M059J (cell line): Measurements from ENCODE around the gene GALNT5. TPM values are rescaled to one million over a fixed set of nuclear protein-coding genes. Genes with fewer than 3 reads are reported as not detected.
A peak's percentile ranks its signal among the peaks of the same experiment; 100 is the strongest.

ENCODE experiments used
- DNase-seq: peaks from one replicate; pipeline ENCODE4 v3.0.0-alpha.2; 2012; ENCODE audit warnings: low read depth
- total RNA-seq: library from RNA; depleted of rRNA; stranded (reverse); fragments of >200 nt; shearing (Covaris generic); gene quantifications from 2 replicates; pipeline ENCODE4 v1.2.3, GENCODE V29; 2014

GALNT5 gene
- total RNA-seq, 1 experiment from 2014 or later: 36.1 TPM

- no peak for DNase-seq
Measured at GRCh38 chr2:157287160-157287559, 29.7 kb downstream of the GALNT5 start.

GRCh38 chr2:157290525-157290924, 33.0 kb downstream of the GALNT5 start:
- no peak for DNase-seq

- DNase-seq: peak; percentile 70
Measured at GRCh38 chr2:157291018-157291417, 33.5 kb downstream of the GALNT5 start.

- no peak for DNase-seq
Measured at GRCh38 chr2:157292853-157293252, 35.3 kb downstream of the GALNT5 start.

GRCh38 chr2:157296490-157296889, 39.0 kb downstream of the GALNT5 start:
- DNase-seq: no peak

GRCh38 chr2:157296958-157297357, 39.5 kb downstream of the GALNT5 start:
- DNase-seq: no peak

- DNase-seq: no peak
Measured at GRCh38 chr2:157301307-157301706, 43.8 kb downstream of the GALNT5 start.

GRCh38 chr2:157302492-157303099, 45.1 kb downstream of the GALNT5 start:
- peak; percentile 42 for DNase-seq

GRCh38 chr2:157303612-157304011, 46.1 kb downstream of the GALNT5 start:
- DNase-seq: no peak

- DNase-seq: peak; percentile 80
Measured at GRCh38 chr2:157304811-157305722, 47.6 kb downstream of the GALNT5 start.

GRCh38 chr2:157305723-157306110, 48.2 kb downstream of the GALNT5 start:
- DNase-seq: no peak

GRCh38 chr2:157307021-157307420, 49.5 kb downstream of the GALNT5 start:
- DNase-seq: peak; percentile 53

GRCh38 chr2:157309878-157310277, 52.4 kb downstream of the GALNT5 start:
- DNase-seq: no peak

- DNase-seq: no peak
Measured at GRCh38 chr2:157311706-157312105, 54.2 kb downstream of the GALNT5 start.

- no peak for DNase-seq
Measured at GRCh38 chr2:157312866-157313486, 55.5 kb downstream of the GALNT5 start.

- no peak for DNase-seq
Measured at GRCh38 chr2:157315901-157316300, 58.4 kb downstream of the GALNT5 start.

- no peak for DNase-seq
Measured at GRCh38 chr2:157318884-157319283, 61.4 kb downstream of the GALNT5 start.

- no peak for DNase-seq
Measured at GRCh38 chr2:157319795-157320194, 62.3 kb downstream of the GALNT5 start.

- no peak for DNase-seq
Measured at GRCh38 chr2:157320409-157320808, 62.9 kb downstream of the GALNT5 start.

GRCh38 chr2:157321466-157321865, 64.0 kb downstream of the GALNT5 start:
- no peak for DNase-seq

GRCh38 chr2:157322432-157322831, 64.9 kb downstream of the GALNT5 start:
- DNase-seq: no peak

- no peak for DNase-seq
Measured at GRCh38 chr2:157324331-157324843, 66.9 kb downstream of the GALNT5 start.
